Lower lobe of right lung (tissue), 2 donors: ENCODE results near the gene ZBTB9. TPM values are rescaled to one million over a fixed set of nuclear protein-coding genes. Genes with fewer than 3 reads are reported as not detected.

Experiments used
- ATAC-seq, 2 donors: fragments of 200-7000 bp; cut with Tn5 transposase; one replicate each; pipeline ENCODE4 v1.9.1; 2020 to 2022; ENCODE audit warnings: mild to moderate bottlenecking in 2 of 2, moderate library complexity in 2 of 2
- DNase-seq: peaks from one replicate; pipeline ENCODE4 v3.0.0-alpha.2; 2020
- H3K27ac ChIP-seq: fragments of 200-600 bp; one replicate; pipeline ENCODE4 v1.8.0; 2022
- H3K27me3 ChIP-seq: fragments of 200-600 bp; one replicate; pipeline ENCODE4 v1.8.0; 2022; ENCODE audit warnings: low read depth
- H3K36me3 ChIP-seq: fragments of 200-600 bp; one replicate; pipeline ENCODE4 v1.8.0; 2022; ENCODE audit warnings: mild to moderate bottlenecking
- H3K4me1 ChIP-seq: fragments of 200-600 bp; one replicate; pipeline ENCODE4 v1.8.0; 2022
- H3K4me3 ChIP-seq: fragments of 200-600 bp; one replicate; pipeline ENCODE4 v1.8.0; 2022; ENCODE audit warnings: mild to moderate bottlenecking
- H3K9me3 ChIP-seq: fragments of 200-600 bp; one replicate; pipeline ENCODE4 v1.8.0; 2022
- intact Hi-C: fragments of 100-400 bp; cut with DNase I; formaldehyde crosslinking; loops from one replicate; pipeline ENCODE4 v1.11.0; 2022
- total RNA-seq: library from RNA; stranded (reverse); fragmentation: NEBNext Ultra II Directional; extraction: Animal tissue kit (Norgen Biotek cat#: 25700); gene quantifications from one replicate; pipeline ENCODE4 v1.2.1, GENCODE V29; 2021
- TF ChIP-seq, protein P1 (sequence below): fragments of 200-600 bp; IDR thresholded peaks from one replicate; pipeline ENCODE4 v1.8.0; 2022; ENCODE audit warnings: antibody characterized with exemption, mild to moderate bottlenecking
- donor health status: DM: no; HTN: yes; CAD: no; lungs with severe emphysema.

ZBTB9 gene
- total RNA-seq, 1 donor from 2014 or later, result 9.5 TPM

DNA sequence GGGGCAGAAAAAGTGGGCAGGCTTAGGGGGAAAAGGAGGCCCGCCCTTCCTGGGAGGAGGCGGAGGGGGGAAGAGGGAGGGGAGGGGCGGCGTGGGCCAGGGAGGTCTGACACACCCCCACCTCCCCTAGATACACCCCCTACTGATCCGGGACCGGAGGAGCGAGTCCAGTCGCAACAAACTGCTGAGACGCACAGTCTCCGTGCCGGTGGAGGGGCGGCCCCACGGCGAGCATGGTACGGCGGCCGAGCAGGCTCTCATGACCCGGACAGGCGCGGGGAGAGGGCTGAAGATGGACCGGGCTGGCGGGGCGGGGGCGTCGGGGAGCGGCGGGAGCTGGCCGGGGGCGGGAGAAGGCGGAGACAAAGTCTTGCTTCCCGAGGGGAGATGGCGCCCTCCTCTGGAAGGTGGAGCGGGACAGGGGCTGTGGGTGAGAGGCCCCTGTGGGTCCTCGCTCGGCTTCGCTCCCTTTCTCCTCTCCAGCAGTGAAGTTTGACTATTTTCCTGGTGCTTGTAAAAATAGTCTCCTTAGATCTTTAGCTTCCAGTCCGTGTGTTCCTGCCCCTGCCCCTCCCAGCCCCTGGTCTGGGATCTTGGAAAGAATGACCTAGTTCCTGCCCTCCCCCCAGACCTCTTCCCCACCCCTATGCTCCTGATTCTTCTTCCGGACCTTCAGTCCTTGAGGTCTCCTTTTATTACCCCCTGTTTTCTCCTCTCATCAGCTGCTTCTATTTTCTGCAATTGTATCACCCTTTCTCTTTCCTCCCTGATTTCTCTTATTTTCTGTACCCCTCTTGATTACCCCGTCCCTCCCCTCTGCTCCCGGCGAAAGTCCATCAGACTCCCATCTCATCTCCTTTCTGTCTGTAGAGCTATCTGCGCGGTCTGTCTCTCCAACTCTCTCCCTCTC lies 28.5 kb upstream of the ZBTB9 start:
- H3K4me3 ChIP-seq, result peak overlapping the region; percentile 72
- H3K27me3 ChIP-seq, result no peaks in the 10 kb centered on the region
- no peaks in the 10 kb centered on the region for H3K9me3 ChIP-seq
- peak; percentile 89 for ATAC-seq
- peak; percentile 91 for DNase-seq
- H3K36me3 ChIP-seq, result no peaks in the 10 kb centered on the region
- TF ChIP-seq, protein P1, sequence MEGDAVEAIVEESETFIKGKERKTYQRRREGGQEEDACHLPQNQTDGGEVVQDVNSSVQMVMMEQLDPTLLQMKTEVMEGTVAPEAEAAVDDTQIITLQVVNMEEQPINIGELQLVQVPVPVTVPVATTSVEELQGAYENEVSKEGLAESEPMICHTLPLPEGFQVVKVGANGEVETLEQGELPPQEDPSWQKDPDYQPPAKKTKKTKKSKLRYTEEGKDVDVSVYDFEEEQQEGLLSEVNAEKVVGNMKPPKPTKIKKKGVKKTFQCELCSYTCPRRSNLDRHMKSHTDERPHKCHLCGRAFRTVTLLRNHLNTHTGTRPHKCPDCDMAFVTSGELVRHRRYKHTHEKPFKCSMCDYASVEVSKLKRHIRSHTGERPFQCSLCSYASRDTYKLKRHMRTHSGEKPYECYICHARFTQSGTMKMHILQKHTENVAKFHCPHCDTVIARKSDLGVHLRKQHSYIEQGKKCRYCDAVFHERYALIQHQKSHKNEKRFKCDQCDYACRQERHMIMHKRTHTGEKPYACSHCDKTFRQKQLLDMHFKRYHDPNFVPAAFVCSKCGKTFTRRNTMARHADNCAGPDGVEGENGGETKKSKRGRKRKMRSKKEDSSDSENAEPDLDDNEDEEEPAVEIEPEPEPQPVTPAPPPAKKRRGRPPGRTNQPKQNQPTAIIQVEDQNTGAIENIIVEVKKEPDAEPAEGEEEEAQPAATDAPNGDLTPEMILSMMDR, result peak; percentile 63
- intact Hi-C loops, result no loop called here
- peaks cover 50% of the 10 kb centered on the region for H3K4me1 ChIP-seq
- H3K27ac ChIP-seq, result peak overlapping the region; percentile 90

DNA sequence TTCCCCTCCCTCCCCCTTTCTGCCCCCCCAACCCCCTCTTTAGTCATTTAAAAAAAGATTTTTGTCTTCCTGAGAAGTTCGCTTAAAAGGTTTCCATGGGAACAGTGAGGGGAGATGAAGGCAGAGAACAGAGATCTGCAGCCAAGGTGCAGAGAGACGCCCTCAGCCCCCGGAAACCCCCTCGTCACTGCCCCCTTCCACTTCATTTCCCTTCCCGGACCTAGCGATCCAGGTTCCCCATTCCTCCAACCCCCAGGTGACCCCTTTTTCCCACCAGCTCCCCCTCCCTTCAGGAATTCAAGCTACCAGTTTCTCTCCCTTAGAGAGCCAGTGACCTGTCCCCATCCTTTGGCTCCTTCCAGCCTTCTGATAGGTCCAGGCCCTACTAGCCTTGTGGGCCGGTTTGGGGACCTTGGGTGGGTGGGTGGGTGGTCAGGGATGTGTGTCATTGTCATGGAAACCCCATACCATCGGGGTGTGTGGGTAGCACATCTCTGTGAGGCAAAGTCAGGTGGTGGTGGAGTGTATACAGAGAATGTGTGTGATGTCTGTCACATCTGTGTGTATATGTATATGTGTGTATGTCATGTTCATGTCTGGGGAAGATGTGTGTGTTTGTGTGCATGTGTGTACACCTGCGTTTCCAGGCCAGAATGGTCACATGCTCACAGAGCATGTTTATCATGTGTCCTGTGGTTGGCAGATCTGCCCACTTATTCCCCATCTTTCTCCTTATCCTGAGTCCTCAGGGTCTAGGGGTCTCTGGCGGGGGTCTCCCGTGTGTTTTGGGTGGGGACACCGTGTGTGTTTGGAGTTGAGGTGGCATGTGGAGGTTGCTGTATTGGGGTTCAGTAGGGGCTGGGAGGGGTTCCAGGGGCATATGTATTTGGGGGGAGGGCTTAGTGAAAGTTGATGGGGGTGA lies 27.5 kb upstream of the ZBTB9 start:
- peak overlapping the region; percentile 90 for H3K27ac ChIP-seq
- H3K4me1 ChIP-seq, result peaks cover 59% of the 10 kb centered on the region
- peak overlapping the region; percentile 72 for H3K4me3 ChIP-seq
- intact Hi-C loops, result no loop called here
- ATAC-seq (no peak), DNase-seq (no peak)
- H3K27me3 ChIP-seq, result no peaks in the 10 kb centered on the region
- TF ChIP-seq, protein P1, result no peak
- no peaks in the 10 kb centered on the region for H3K9me3 ChIP-seq
- no peaks in the 10 kb centered on the region for H3K36me3 ChIP-seq

GRCh38 chr6:33427585-33428223 lies 26.7 kb upstream of the ZBTB9 start:
- Histone ChIP-seq H3K4me3 (peak overlapping the region; percentile 60), H3K27ac (peak overlapping the region; percentile 90), H3K36me3 (no peaks in the 10 kb centered on the region), H3K4me1 (peaks cover 60% of the 10 kb centered on the region), H3K27me3 (no peaks in the 10 kb centered on the region), H3K9me3 (no peaks in the 10 kb centered on the region)
- intact Hi-C loops, result no loop called here
- TF ChIP-seq, protein P1, result no peak
- DNase-seq (peak; percentile 77), ATAC-seq (peak; percentile 3)

DNA sequence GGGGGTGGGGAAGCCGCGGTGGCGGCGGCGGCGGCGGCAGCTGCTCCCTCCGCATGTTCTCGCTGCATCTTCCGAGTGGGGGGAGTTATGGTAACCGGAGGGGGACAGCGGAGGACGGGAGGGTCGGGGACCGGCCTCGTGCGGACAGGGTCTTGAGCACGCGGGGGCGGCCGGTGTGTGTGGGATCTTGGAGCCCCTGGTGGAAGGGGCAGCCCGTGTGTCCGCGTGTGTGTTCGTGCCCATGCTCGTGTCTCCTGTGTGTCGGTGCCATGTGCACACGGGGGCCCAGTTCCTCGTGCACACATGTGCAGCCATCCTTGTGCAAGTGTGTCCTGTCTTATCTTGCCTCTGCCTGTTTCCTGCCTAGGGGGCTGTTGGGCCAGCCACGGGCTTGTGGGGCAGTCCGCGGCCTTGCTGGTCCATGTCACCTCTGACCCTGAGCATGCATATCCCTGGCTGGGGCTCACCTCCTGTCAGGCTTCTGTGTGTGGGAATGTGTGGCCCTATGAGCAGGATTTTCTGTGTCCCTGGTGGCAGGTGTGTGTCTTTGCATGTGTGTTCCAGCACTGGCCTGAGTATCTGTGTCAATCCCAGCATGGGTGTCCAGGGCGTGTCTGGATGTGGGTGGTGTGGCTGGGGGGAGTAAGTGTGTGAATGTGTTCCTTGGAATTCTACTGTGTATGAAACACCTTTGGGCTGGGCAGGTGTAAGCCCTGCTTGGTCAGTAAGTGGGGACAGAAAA lies 26.0 kb upstream of the ZBTB9 start:
- TF ChIP-seq, protein P1, result peak; percentile 27
- peak overlapping the region; percentile 60 for H3K4me3 ChIP-seq
- H3K36me3 ChIP-seq, result no peaks in the 10 kb centered on the region
- no peaks in the 10 kb centered on the region for H3K9me3 ChIP-seq
- peak; percentile 59 for DNase-seq
- H3K27ac ChIP-seq, result peak overlapping the region; percentile 65
- no peaks in the 10 kb centered on the region for H3K27me3 ChIP-seq
- intact Hi-C loops, result no loop called here
- ATAC-seq, result peak in 1 of 2 donors; percentile 1
- H3K4me1 ChIP-seq, result peaks cover 60% of the 10 kb centered on the region
